Keratinocyte (primary cell): ENCODE results near the gene AFF2.

Experiments used
- EZH2 ChIP-seq: IDR thresholded peaks from one replicate; pipeline ENCODE4 v1.6.1; 2012; ENCODE audit warnings: inconsistent platforms, mild to moderate bottlenecking, low read length, moderate library complexity
- TF ChIP-seq, protein P1 (sequence below), 3 experiments: IDR thresholded peaks in 1 of 3; conservative IDR thresholded peaks in 1 of 3; optimal IDR thresholded peaks in 1 of 3; 2 replicates in 2 of 3; 3 replicates in 1 of 3; pipeline versions ENCODE3 to v1.5.1; 2011; ENCODE audit warnings: low read length in 3 of 3, mild to moderate bottlenecking in 3 of 3, moderate library complexity in 2 of 3, control low read depth in 1 of 3, inconsistent platforms in 1 of 3; ENCODE audit not compliant: insufficient read depth in 2 of 3; ENCODE audit errors: extremely low read depth in 1 of 3

GRCh38 chrX:148885203-148885602, 384.8 kb downstream of the AFF2 start:
- TF ChIP-seq, protein P1, sequence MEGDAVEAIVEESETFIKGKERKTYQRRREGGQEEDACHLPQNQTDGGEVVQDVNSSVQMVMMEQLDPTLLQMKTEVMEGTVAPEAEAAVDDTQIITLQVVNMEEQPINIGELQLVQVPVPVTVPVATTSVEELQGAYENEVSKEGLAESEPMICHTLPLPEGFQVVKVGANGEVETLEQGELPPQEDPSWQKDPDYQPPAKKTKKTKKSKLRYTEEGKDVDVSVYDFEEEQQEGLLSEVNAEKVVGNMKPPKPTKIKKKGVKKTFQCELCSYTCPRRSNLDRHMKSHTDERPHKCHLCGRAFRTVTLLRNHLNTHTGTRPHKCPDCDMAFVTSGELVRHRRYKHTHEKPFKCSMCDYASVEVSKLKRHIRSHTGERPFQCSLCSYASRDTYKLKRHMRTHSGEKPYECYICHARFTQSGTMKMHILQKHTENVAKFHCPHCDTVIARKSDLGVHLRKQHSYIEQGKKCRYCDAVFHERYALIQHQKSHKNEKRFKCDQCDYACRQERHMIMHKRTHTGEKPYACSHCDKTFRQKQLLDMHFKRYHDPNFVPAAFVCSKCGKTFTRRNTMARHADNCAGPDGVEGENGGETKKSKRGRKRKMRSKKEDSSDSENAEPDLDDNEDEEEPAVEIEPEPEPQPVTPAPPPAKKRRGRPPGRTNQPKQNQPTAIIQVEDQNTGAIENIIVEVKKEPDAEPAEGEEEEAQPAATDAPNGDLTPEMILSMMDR (optimal IDR thresholded peaks at IDR 0.05 in 1 of 3, IDR thresholded peaks at IDR 0.05 in 1 of 3, conservative IDR thresholded peaks at IDR 0.05 in 1 of 3; ENCODE audit: extremely low read depth in 1 of 3, insufficient read depth in 2 of 3, low read length in 3 of 3) = peak in 1 of 3 experiments; percentile 1
- TF ChIP-seq EZH2 = no peak
